Head of caudate nucleus (tissue), 42 donors: ENCODE data around the gene KLK15.

Experiments used
- DNase-seq, 42 donors: peaks; one replicate each; pipeline versions ENCODE4 v3.0.0 to v3.0.0-alpha.2; 2020 to 2021; ENCODE audit warnings: mixed read lengths in 7 of 42
- intact Hi-C: fragments of 100-400 bp; cut with DNase I; formaldehyde crosslinking; loops from one replicate; pipeline ENCODE4 v1.15.0; 2022

The KLK15 gene

DNA sequence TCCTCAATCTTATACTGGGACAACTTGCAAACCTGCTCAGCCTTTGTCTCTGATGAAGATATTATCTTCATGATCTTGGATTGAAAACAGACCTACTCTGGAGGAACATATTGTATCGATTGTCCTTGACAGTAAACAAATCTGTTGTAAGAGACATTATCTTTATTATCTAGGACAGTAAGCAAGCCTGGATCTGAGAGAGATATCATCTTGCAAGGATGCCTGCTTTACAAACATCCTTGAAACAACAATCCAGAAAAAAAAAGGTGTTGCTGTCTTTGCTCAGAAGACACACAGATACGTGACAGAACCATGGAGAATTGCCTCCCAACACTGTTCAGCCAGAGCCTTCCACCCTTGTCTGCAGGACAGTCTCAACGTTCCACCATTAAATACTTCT, 17.4 kb upstream of the KLK15 start:
- intact Hi-C loops, result no loop called here
- DNase-seq, result no peak

DNA sequence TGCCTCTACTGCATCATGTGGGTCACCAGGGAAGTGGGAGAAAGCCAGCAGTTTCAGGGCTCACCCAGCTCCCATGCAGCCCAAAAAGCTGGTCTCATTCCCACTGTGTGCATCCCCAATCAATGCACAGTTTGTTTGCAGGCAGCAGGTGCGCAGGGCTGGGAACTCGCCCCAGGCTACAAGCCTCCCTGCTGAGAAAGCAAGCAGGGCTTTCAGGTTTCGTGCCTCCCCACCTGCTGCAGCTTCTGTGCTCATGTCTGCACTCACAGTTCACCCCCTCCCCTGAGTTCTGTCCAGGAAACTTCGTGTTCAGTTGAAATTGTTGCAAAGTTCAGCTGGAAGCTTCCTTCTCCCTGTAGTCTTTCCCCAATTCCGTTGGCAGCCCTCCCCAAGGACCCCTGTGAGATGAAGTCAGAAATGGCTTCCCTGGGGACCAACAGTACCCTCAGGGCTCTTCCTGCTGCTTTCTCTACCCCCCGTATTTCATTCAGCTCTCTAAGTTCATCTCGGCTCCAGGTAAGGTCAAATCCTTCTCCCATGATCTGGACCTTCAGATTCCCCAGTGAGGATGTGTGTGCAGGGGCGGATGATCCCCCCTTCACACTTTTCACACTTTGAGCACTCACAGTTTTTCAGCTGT, 11.0 kb upstream of the KLK15 start:
- intact Hi-C loops, result no loop called here

DNA sequence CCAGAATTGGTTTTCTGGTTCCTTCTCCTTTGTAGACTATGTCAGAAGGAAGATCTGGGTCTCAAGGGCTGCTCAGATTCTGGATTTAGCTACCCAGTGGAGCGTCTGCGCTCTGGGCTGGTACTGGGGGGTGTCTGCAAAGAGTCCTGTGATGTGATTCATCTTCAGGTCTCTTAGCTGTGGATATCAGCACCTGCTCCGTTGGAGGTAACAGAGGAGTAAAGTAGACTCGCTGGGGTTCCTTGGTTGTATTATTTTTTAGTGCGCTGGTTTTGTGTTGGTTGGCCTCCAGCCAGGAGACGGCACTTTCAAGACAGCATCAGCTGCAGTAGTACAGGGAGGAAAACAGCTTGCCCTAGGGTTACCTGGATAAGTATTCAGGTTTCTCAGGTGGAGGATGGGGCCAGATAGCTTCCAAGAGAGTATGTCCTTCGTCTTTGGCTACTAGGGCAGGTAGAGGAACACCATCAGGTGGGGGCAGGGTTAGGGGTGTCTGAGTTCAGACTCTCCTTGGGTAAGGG, 10.4 kb upstream of the KLK15 start:
- intact Hi-C loops, result no loop called here
- DNase-seq, result no peak

More for the DNA sequence above, 11.0 kb upstream of the KLK15 start:
- DNase-seq, result no peak

DNA sequence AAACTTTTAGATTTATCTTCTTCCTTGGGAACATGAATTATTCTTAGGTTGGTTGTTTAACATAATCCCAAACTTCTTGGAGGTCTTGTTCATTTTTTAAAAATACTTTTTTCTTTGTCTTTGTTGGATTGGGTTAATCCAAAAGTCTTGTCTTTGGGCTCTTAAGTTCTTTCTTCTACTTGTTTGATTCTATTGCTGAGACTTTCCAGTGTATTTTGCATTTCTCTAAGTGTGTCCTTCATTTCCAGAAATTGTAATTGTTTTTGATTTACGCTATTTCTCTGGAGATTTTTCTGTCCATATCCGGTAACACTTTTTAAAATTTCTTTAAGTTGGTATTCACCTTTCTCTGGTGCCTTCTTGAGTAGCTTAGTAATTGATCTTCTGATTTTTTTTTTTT, 9.8 kb upstream of the KLK15 start:
- no peak for DNase-seq
- intact Hi-C loops, result no loop called here

DNA sequence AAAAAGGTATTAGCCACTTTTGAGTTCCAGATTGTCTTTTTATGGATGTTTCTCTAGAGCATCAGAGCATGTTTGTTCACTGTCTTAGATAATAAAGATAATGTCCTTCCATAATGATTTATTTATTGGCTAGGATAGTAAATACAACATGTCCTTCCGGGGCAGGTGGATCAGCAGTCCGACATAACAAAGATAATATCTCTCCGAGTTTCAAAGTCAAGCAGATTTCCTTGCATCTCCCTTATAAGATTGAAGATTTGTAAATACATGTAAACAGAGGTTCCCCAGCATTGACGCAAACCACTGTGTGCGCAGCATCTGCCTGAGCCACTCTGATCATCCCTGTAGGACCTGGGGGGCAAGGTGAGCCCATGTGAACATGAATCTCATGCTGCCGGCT, 8.8 kb upstream of the KLK15 start:
- intact Hi-C loops, result no loop called here
- DNase-seq, result no peak

DNA sequence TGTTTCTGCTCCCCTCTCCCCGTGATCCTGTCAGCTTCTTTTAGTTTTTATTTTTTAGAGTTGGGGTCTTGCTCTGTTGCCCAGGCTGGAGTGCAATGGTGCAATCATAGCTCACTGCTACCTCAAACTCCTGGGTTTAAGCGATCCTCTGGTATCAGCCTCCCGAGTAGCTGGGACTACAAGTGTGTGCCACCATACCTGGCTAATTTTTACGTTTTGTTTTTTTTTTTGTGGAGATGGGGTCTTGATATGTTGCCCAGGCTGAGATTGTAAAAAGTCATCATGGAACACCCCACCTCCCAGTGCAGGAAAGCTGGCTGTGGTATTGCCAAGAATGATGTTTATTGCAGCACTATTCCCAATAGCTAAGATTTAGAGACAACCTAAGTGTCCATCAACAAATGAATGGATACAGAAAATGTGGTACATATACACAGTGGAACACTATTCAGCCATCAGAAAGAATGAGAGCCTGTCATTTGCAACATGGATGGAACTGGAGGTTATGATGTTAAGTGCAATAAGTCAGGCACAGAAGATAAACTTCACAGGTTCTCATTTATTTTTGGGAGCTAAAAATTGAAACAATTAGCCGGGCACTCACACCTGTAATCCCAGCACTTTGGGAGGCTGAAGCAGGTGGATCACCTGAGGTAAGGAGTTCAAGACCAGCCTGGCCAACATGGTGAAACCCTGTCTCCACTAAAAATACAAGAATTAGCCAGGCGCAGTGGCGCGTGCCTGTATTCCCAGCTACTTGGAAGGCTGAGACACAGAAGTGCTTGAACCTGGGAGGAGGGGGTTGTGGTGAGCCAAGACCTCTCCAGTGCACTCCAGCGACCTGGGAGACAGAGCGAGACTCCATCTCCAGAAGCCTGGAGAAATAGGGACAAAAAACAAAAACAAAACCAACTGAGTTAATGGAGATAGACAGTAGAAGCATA, 6.6 kb upstream of the KLK15 start:
- no peak for DNase-seq
- intact Hi-C loops, result no loop called here

DNA sequence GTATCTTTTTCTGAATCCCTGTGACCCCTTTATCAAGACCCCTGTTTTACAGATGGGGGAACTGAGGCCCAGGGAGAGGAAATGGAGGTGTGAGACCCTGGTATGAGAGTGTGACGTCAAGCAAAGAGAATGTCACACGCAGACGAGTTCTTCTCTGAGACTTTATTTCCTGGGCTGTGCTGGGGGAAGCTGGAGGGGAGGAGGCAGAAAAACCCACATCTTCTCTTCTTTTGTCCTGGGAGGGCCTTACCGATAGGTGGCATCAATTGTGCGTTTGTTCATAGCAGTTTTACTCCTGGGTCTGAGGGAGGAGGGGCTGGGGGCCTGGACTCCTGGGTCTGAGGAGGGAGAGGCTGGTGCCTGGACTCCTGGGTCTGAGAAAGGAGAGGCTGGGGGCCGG, 4.9 kb upstream of the KLK15 start:
- DNase-seq, result no peak
- intact Hi-C loops, result no loop called here

DNA sequence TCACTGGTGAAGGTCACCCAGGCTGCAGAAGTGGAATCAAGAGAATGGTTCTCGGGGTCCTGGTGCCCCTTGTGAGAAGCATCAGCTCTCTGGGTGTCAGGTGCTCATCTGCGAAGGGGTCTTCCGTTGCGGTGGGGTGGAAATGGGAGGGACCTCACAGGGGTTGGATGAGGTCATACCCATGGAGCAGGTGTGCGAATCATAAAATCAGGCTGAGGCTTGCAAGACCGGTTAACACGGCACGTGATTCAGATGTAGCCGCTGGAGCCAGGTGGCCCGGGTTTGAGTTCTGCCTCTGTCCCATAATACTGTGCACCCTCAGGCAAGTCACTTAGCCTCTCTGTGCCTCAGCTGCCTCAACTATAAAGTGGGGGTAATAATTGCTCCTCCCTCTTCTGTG, 3.9 kb upstream of the KLK15 start:
- intact Hi-C loops, result no loop called here
- DNase-seq, result no peak

DNA sequence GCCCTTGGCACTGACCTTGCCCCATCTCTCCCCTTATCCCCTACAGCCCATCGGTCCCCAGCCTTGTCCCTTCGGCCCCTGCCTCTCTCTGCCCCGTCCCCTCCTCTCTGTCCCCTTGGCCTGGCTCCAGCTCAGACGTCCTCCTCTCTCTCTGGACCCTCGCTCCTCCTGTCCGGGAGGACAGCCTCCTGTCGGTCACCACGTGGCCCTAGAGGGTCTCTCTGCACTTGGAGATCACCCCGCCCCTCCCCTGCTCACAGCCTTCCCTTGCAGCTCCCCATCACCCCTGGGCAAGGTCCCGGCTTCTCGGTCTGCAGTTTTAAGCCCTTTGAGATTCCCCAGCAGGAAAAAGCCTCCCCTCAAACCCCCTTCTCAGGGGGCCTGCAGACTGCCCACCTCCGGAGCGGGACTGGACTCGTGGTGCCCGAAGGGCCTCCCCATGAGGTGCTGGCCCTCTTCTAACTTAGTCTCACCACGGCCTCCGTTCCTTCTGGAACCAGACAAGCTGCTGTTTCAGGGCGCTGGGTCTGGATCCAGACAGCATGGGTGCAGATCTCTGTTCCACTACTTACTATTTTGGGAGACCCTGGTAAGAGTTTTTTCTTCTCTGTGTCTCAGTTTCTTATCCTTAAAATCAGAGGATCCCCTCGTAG, 3.3 kb upstream of the KLK15 start:
- DNase-seq, result no peak
- intact Hi-C loops, result no loop called here

DNA sequence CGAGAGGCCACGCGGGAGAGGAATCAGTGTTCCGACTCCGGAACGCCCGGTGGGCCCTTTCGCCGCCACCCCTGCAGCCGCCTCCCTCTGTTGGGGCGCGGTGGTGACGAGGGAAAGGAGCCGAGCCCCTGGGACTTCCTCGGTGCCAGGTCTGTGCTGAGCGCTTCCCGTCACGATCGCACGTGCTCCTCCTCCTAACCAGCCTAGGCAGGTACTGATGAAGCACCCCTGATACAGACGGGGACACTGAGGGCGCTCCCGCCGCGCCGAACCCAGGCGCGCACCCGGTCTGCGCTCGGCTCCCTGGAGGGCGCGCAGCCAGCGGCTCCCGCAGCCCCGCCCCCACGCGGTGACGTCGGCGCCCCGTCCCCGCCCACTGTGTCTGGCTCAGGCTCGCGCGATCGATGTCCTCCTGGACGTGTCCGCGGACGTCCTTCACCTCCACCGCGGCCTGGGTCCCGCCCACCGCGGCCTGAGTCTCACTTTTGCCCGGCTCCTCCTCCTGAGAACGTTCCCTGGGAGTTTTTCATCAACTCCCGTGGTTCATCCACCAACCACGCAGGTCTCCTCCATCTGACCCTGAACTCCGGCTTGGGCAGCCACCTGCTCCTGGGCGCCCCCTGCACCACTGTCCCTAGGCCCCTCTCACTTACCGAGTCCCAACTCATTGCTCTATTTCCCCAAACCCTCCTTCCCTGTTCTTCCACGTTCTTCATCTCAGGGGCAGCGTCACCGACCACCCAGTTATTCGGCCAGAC, 2.6 kb upstream of the KLK15 start:
- intact Hi-C loops, result no loop called here
- DNase-seq, result peak; percentile 41 to 87 (median 70)

DNA sequence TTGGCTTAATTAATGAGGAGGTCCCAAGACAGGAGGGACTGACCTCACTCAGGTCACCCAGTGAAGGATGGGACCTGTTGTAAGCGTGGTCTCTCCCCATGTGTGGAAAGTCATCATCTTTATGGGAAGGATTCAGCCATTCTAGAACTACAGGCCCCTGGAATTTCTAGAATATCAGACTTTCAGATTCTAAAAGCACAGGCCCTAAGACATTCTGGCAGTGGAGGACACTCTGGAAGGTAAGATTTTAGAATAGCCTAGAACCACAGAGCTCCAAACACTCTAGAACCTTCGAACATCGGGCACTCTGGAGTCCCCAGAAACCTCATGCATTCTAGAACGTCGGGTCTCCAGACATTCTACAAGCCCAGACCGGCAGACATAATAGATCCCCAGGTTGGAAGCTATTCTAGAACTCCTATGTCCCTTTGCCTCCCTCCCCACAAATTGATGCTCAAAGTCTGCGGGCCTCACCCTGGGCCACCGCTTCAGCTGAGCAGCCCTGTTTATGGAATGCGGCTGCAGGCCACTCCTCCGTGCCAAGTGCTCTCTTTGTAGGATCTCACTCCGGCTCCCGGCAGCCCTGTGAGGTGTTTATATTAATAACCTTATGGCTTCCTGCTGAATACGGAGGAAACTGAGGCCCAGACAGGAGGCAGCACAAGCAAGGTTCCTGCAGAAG, 1.9 kb upstream of the KLK15 start:
- DNase-seq, result peak in 4 of 42 donors; percentile 10 to 43 (median 18)
- intact Hi-C loops, result no loop called here

DNA sequence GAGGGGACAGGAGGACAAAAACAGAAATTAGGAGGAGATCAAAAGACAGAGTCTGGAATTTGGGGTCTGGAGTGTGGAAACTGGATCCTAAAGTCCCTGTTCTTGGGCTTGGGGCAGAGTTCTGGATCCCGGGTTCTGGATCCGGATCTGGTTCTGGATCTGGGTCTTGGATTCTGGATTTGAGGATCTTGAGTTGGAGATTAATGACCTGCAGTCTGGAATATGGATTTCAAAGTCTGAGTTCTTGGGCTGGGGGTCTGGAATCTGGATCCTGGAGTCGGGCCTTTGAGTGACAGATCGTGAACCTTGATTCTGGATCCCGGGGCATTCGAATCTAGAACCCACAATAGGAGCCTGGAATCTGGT, 411 bp upstream of the KLK15 start:
- intact Hi-C loops, result no loop called here
- DNase-seq, result no peak

DNA sequence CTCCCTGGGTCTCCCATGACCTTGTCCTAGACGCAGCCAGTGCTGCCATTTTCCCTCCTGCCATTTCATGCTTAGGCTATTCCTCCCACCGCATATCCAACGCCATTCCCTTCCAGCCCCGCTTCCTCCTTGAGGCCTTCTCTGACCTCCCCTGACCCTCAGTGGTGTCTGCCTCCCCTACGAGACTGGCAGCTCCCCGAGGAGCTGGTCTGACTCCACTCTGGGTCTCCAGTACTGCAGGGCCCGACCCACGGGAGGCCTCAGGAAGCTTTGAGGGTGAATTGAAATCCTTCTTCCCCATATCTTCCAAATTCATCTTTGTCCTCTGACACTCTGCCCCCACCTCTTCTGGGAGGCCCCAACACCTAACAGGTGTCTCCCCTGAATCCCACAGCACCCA, 708 bp downstream of the KLK15 start:
- no peak for DNase-seq
- intact Hi-C loops, result no loop called here

DNA sequence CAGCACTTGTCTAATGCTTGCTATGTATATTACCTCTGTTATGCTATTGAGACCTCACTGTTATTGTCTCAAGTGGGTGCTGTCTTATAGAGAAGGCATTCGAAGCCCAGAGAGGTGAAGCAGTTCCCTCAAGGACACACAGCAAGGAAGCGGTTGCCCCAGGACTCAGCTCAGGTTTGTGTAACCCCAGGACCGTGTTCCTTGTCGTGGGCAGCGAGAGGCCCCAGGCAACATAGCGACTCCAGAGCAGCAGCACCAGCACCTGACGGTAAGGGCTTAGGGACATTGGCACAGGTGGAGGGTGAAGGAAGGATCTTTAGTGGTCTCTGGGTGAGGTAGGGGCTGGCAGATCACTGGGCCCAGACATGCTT, 2.4 kb downstream of the KLK15 start:
- intact Hi-C loops, result no loop called here
- no peak for DNase-seq

DNA sequence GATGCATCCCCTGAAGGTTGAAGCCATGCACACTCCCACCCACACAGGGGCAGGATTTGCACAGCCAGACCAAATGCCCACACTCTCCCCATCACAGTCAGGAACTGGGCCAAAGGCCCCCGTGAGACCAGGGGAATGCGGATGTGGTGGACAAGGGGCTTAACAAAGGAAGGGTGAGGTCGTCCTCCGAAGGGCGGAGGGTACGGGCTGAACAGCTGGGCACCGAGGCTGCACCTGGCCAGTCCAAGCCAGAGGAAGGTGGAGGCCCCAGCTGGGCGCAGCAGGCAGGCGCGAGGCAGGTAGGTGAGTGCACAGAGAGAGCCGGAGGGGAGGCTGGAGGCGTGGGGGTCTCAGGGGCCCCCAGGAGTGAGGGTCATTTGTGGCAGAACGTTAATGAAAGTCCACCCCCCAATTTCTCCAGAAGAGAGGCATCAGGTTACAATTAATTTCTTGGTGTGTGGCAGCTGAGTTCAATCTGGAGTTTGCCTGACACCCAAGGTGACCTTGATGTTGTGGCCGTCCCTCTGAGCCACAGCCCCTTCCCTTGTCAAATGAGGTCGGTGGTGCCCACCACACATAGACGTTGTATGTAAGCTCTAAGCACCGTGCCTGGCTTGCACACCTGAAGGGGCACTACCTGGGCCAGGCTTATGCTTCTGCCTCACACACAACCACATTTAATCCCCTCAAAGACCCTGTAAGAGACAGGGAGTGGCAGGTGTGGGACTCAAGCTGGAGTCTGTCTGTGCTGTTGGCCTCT, 2.9 kb downstream of the KLK15 start:
- intact Hi-C loops, result no loop called here
- no peak for DNase-seq

DNA sequence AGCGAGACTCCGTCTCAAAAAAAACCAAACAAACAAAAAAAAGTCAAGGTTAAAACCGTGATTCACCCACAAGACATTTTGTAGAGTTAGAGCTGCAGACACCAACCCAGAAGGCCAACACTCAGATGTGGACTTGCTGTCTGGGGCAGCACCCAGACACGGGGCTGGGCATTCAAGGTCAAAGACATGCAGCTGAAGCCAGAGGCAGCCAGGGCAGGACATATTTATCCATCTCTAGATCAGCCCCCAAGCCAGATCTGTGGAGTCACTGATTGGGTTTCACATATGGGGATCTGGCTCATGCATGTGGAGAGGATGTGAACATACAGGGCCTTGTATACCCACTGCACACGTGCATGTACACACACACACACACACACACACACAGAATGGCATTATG, 3.6 kb downstream of the KLK15 start:
- intact Hi-C loops, result no loop called here
- no peak for DNase-seq

DNA sequence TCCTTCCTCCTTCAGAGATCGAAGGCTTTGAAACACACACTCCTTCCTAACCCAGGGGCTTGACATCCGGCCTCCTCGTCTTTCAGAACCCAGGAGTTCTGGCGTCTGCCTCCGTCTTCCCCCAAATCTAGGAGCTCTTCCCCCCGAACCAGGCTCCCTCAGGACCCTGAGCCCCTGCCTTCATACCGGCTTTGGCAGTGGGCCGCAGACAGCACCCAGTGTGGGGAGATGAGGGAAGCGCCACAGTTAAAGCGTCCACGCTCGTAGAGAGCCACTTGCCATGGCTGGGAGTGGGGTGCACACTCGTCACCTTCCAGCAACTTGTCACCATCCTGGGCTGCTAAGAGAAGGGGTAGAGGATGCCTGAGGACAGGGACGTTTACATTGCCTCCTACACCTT, 5.9 kb downstream of the KLK15 start:
- no peak for DNase-seq
- intact Hi-C loops, result no loop called here
